Measurements from ENCODE around the gene C6orf163.

Gene C6orf163

GRCh38 chr6:87382861-87383260 lies 38.2 kb downstream of the C6orf163 start:
- no peak for TF ChIP-seq REST (IDR thresholded peaks at IDR 0.05; ENCODE audit: insufficient read depth in 1 of 2, low read depth in 2 of 2, low read length in 2 of 2)
- no peak for TF ChIP-seq POLR2AphosphoS5 (IDR thresholded peaks at IDR 0.05; ENCODE audit: low read depth, low read length)
- no peak for TF ChIP-seq TAF1 (IDR thresholded peaks at IDR 0.05; ENCODE audit: borderline replicate concordance, insufficient read depth, low read length)
- no peak for TF ChIP-seq SIN3A (IDR thresholded peaks at IDR 0.05; ENCODE audit: borderline replicate concordance, insufficient read depth, low read length)
- no peak for TF ChIP-seq FOXP2 (optimal IDR thresholded peaks at IDR 0.05; ENCODE audit: borderline replicate concordance, extremely low read depth, extremely low read length, insufficient read depth)

- TF ChIP-seq SIN3A (IDR thresholded peaks at IDR 0.05; ENCODE audit: borderline replicate concordance, insufficient read depth, low read length) (no peak), POLR2AphosphoS5 (IDR thresholded peaks at IDR 0.05; ENCODE audit: low read depth, low read length) (no peak), REST (IDR thresholded peaks at IDR 0.05; ENCODE audit: insufficient read depth in 1 of 2, low read depth in 2 of 2, low read length in 2 of 2) (no peak)
Measured at GRCh38 chr6:87384038-87384437, 39.4 kb downstream of the C6orf163 start.

GRCh38 chr6:87384449-87384848 lies 39.8 kb downstream of the C6orf163 start:
- TF ChIP-seq FOXP2 (optimal IDR thresholded peaks at IDR 0.05; ENCODE audit: borderline replicate concordance, extremely low read depth, extremely low read length, insufficient read depth) (no peak), POLR2AphosphoS5 (IDR thresholded peaks at IDR 0.05; ENCODE audit: low read depth, low read length) (no peak), SIN3A (IDR thresholded peaks at IDR 0.05; ENCODE audit: borderline replicate concordance, insufficient read depth, low read length) (no peak), TAF1 (IDR thresholded peaks at IDR 0.05; ENCODE audit: borderline replicate concordance, insufficient read depth, low read length) (no peak)

GRCh38 chr6:87391334-87391733 lies 46.7 kb downstream of the C6orf163 start:
- TF ChIP-seq REST (IDR thresholded peaks at IDR 0.05; ENCODE audit: insufficient read depth in 1 of 2, low read depth in 2 of 2, low read length in 2 of 2) (no peak), POLR2AphosphoS5 (IDR thresholded peaks at IDR 0.05; ENCODE audit: low read depth, low read length) (no peak), TAF1 (IDR thresholded peaks at IDR 0.05; ENCODE audit: borderline replicate concordance, insufficient read depth, low read length) (no peak), SIN3A (IDR thresholded peaks at IDR 0.05; ENCODE audit: borderline replicate concordance, insufficient read depth, low read length) (no peak), FOXP2 (optimal IDR thresholded peaks at IDR 0.05; ENCODE audit: borderline replicate concordance, extremely low read depth, extremely low read length, insufficient read depth) (no peak)

- no peak for TF ChIP-seq SIN3A (IDR thresholded peaks at IDR 0.05; ENCODE audit: borderline replicate concordance, insufficient read depth, low read length)
- no peak for TF ChIP-seq POLR2AphosphoS5 (IDR thresholded peaks at IDR 0.05; ENCODE audit: low read depth, low read length)
- no peak for TF ChIP-seq FOXP2 (optimal IDR thresholded peaks at IDR 0.05; ENCODE audit: borderline replicate concordance, extremely low read depth, extremely low read length, insufficient read depth)
Measured at GRCh38 chr6:87393026-87393622, 48.5 kb downstream of the C6orf163 start.

- TF ChIP-seq SIN3A (IDR thresholded peaks at IDR 0.05; ENCODE audit: borderline replicate concordance, insufficient read depth, low read length) (no peak), POLR2AphosphoS5 (IDR thresholded peaks at IDR 0.05; ENCODE audit: low read depth, low read length) (no peak), FOXP2 (optimal IDR thresholded peaks at IDR 0.05; ENCODE audit: borderline replicate concordance, extremely low read depth, extremely low read length, insufficient read depth) (no peak), TAF1 (IDR thresholded peaks at IDR 0.05; ENCODE audit: borderline replicate concordance, insufficient read depth, low read length) (no peak), REST (IDR thresholded peaks at IDR 0.05; ENCODE audit: insufficient read depth in 1 of 2, low read depth in 2 of 2, low read length in 2 of 2) (no peak)
Measured at GRCh38 chr6:87395431-87395830, 50.8 kb downstream of the C6orf163 start.
